Measurements from ENCODE around the gene KDM2A.

- TF ChIP-seq CTCF (IDR thresholded peaks at IDR 0.05): no peak
- TF ChIP-seq POLR2A (IDR thresholded peaks at IDR 0.05): no peak
These were observed 170.2 kb downstream of the KDM2A start, which contains the start of gene ANKRD13D for GRCh38 chr11:67289226-67289650.

All from uterus (tissue), 2 donors.